Neural cell (in vitro differentiated cells): ENCODE measurements around the gene LRP1.

ENCODE experiments used
- CTCF ChIP-seq: fragments of 450-650 bp; IDR thresholded peaks from 2 replicates; pipeline ENCODE4 v1.5.1; 2014; ENCODE audit warnings: antibody characterized with exemption, mild to moderate bottlenecking, moderate library complexity; ENCODE audit not compliant: poor library complexity, severe bottlenecking
- EZH2 ChIP-seq: fragments of 200-600, 300-800 bp; shearing (Covaris generic), sonication (generic); IDR thresholded peaks from 2 replicates; pipeline ENCODE4 v1.6.1; 2014; ENCODE audit warnings: antibody characterized with exemption, low read length, borderline replicate concordance, mild to moderate bottlenecking; ENCODE audit not compliant: insufficient read depth, poor library complexity, severe bottlenecking
- POLR2AphosphoS5 ChIP-seq: IDR thresholded peaks from 2 replicates; pipeline ENCODE4 v1.6.1; 2012
- RAD21 ChIP-seq: fragments of 450-650 bp; conservative IDR thresholded peaks from 2 replicates; pipeline ENCODE4 v1.6.1; 2014; ENCODE audit warnings: antibody characterized with exemption, mild to moderate bottlenecking, moderate library complexity
- REST ChIP-seq: IDR thresholded peaks from 2 replicates; pipeline ENCODE4 v1.6.1; 2012; ENCODE audit warnings: borderline replicate concordance
- SMC3 ChIP-seq: fragments of 450-650 bp; conservative IDR thresholded peaks from 2 replicates; pipeline ENCODE4 v1.6.1; 2014; ENCODE audit warnings: antibody characterized with exemption, mild to moderate bottlenecking, moderate library complexity; ENCODE audit not compliant: poor library complexity

GRCh38 chr12:57176846-57177245 is 48.6 kb downstream of the LRP1 start:
- TF ChIP-seq SMC3: no peak
- TF ChIP-seq CTCF: no peak
- TF ChIP-seq EZH2: no peak
- TF ChIP-seq RAD21: no peak
- TF ChIP-seq POLR2AphosphoS5: no peak
- TF ChIP-seq REST: no peak
